HG03469 (cell line): ENCODE results near the gene IP6K1.
"Not testable (repeated sequence)": the region's sequence is repeated elsewhere in the genome, so short reads cannot be mapped to it uniquely, and the experiment has no call there.

Source experiments
- ATAC-seq: cut with Tn5 transposase; IDR thresholded peaks from one replicate; pipeline ENCODE4 v1.9.1; 2021; ENCODE audit warnings: mild to moderate bottlenecking, moderate library complexity, moderate number of reproducible peaks; ENCODE audit not compliant: unreplicated experiment

Gene IP6K1

DNA sequence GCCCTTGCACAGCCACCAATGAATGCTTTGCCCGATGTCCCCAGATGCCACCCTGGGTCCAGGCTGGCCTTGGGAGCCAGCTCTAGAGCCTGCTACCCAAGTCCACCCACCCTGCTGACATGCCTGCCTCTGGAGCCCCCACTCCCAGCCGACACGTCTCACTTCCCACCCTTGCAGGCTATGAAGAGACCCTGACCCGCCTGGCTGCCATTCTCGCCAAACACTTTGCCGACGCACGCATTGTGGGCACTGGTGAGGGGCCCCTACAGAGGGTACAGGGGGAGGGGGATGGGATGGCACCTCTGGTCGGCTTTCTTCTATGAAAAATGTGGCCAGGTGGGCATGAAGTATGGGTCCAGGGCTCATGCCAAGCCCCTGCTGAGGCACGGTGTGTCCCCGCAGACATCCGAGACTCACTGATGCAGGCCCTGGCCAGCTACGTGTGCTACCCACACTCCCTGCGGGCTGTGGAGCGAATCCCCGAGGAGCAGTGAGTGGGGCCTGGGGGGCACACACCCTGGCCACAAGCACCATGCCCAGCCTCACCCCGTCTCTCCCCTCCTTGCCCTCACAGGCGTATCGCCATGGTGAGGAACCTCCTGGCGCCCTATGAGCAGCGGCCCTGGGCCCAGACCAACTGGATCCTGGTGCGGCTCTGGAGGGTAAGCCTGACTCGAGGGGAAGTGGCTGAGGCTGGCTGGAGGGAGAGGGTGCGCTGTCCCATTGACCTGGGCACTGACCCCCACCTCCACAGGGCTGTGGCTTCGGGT is 72.8 kb downstream of the IP6K1 start:
- no peak for ATAC-seq

DNA sequence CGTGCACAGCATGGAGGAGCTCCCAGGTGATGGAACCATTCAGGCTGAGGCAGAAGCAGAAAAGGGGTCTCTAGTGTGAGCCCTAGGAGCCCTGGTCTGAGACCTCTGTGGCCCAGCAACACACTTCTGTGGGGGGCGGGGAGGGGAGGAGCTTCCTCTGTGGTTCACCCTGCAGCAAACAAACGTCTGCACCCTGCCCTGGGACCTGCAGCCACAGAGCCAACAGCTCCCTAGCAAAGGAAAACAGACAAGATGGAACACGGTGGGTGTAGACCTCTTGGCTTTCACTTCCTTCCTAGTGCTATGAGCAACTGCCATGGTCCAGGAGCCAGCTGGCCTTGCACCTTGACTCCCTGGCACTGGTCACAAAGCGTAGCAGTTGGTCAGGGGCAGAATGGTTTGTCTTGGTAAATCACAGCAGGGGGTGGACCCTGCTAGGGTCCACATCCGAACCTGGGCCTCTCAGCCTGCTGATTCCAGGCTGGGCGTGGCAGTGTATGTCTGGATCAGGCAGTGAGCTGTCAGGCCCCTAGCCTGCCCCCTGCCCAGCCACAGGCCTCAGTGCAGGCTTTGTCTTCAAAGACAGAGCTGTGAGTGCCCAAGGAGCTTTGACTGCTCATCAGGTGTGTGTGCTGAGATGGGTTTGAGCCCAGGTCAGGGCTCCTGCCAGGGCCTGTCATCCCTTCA is 73.6 kb downstream of the IP6K1 start:
- no peak for ATAC-seq

DNA sequence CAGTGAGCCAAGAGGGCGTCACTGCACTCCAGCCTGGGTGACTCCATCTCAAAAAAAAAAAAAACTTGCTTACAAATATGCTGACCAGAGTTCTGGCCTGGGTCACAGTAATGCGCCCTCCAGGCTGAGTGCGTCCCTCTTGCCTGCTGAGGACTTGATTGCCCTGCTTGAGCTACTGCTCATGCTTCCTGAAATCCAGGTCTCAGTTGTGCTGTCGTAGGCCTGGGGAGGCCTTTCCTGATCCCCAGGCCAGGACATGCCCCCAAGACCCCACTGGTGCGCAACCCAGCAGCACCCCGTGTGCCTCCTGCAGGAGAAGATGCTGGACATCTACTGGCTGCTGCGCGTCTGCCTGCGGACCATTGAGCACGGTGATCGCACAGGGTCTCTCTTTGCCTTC is 74.2 kb downstream of the IP6K1 start:
- ATAC-seq = no peak

DNA sequence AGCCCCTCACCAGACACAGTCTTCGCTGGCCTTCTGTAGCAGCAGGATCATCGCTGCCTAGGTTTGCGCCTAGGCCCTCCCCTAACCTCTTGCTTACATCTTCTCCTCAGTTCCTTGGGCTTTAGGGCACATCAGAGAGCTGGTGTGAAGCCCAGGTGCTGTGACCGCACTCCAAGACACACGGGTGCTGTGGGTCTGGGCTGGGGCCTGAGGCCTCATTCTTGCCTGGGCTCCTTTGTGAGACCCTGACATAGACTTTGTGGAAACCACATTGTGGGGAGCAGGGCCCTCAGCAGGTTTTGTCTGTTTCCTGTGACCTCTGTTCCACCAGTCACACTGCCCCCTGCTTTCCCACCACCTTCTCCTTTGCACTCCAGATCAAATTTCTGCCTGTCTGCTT is 74.9 kb downstream of the IP6K1 start:
- ATAC-seq = no peak

DNA sequence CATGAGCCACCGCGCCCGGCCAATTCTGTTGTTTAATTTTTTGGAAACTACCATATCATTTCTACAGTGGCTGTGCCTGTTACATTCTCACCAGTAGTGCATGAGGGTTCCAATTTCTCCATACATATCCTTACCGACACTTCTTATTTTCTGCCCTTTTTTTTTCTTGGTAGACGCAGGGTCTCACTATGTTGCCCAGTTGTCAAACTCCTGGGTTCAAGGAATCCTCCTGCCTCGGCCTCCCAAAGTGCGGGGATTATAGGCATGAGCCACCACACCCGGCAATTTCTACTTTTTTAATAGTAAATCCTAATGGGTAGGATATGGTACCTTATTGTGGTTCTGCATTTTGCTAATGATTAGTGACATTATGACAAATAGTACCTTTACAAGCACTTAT is 76.5 kb downstream of the IP6K1 start:
- no peak for ATAC-seq

DNA sequence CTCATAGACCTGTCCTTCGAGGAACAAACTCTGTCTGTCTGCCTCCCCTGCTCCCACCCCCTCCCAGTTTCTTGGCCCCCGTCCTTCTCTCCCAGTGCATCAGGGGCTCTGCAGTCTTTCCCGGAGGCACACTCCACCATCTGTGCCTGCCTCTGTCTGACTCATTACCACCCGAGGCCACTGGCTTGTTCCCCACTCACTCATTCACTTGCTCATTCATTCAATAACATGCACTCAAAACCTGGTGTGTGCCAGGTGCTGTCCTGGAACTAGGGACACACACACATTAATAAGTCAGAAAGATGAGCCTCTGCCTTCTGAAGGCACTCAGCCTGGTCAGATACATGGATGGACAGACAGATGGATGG is 79.2 kb downstream of the IP6K1 start:
- ATAC-seq = no peak

DNA sequence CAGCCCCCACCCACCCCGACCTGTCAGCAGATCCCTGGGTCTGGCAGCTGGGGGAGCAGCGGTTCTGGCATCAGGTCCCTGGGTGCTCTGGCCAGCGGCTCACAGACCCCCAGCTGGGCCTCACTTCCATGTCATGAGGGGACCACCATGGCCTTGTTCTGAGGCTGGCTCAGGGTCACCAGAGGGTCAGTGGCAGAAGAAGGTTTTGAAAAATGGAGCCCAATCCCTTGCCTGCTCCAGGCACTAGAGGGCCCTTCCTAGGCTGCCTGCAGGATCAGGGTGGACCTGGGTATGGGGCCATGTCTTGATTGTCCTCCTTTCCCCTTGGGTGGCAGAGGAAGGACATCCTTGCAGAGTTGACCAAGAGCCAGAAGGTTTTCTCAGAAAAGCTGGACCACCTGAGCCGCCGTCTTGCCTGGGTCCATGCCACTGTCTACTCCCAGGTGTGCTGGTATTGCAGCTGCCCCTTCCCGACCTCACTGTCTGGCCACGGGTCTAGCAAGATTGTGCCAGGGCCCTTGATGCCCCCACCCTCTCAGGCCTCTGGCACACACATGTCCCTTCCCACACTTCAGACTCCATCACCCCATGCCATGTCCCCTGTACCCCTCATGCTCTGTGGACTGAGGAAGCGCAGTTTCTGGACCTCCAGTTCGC is 79.8 kb downstream of the IP6K1 start:
- no peak for ATAC-seq

DNA sequence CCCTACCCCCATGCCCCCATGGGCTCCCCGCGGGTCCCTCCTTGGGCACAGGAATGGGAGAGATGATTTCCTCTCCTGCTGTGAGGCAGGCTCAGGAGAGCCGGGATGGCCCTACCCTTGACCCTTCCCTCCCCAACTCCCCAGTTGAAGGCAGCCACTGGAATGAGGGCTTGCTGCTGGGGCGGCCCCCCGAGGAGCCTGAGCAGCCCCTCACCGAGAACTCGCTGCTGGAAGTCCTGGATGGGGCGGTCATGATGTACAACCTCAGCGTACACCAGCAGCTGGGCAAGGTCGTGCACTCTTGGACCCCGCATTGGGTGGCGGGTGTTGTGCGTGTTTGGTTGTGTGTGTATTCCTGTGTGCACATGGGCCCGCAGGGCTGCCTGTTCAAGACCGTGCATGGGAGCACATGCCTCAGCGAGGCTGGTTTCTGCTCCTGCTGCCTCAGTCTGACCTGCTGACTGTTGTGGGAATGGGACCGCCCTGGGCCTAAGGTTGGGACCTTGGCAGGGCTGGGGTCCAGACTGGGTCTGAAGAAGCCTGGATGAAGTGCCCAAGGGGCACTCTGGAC is 80.9 kb downstream of the IP6K1 start:
- ATAC-seq = no peak

DNA sequence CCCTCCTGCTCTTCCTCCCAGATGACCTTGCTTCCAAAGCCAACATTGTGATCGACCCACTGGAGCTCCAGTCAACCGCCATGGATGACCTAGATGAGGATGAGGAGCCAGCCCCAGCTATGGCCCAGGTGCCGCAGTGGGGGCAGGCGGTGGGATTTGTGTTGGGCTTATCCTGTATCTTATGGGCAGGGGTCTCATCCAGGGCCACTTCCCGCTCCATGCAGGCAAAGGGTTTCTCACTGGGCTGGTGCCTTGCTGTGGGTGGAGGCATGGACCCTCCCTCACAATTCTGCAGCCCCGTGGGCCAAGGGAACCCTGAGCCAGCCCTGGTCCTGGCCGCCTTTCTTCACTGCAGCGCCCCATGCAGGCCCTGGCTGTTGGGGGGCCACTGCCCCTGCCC is 81.7 kb downstream of the IP6K1 start:
- no peak for ATAC-seq

DNA sequence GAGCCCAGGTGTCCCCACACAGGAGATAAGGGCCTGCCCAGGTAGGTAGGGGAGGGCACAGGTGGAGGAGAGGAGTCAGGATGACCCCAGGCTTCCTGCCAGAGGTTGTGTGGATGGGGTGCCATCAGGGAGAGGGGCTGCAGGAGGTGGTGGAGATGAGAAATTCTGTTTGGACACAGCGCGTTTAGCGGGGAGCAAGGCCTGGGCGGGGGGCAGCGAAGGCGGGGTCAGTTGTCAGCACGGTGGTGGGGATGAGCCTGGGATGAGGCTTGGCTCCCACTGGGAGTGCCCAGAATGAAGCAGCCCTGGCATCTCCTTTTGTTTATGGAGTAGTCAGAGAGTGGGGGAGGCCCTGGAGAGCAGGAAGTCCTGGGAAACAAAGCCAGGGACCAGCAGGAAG is 82.4 kb downstream of the IP6K1 start:
- ATAC-seq = no peak

DNA sequence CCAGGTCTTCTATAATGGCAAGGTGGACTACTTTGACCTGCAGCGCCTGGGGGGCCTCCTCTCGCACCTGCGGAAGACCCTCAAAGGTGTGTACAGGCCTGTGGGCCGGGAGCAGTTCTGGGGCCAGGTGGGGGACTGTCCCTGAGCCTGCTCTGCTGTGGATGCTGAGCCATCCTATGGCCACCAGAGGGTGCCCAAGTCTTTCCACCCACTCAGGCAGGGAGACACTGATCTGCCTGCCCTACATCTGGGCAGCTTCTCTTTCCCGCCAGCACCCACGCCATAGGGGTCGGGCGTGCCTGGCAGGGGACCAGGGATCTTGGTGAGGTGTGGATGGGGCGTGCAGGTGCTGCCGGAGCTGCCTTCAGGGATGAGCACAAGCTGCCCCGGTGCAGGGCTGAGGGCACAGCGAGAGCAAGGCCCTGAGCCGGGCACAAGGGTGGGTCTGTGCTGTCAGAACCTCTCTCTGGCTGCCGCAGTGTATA is 82.9 kb downstream of the IP6K1 start:
- no peak for ATAC-seq

DNA sequence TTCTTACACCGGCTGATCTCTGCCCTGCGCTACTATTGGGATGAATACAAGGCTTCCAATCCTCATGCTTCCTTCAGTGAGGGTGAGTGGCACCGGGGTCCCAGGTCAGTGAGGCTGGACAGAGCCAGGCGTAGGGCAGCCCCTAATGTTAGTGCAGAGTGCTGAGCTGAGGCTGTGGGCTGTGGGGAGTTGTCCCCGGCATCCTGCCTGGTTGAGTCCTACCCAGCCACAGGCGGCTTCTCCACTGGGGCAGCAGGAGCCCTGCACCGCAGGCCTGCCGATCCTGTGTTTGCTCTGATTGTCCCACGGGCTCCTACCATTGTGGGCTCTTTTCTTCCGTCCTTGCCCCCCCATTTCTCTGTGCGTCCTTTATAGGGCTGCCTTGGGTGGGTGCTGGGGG is 83.7 kb downstream of the IP6K1 start:
- ATAC-seq = no peak

DNA sequence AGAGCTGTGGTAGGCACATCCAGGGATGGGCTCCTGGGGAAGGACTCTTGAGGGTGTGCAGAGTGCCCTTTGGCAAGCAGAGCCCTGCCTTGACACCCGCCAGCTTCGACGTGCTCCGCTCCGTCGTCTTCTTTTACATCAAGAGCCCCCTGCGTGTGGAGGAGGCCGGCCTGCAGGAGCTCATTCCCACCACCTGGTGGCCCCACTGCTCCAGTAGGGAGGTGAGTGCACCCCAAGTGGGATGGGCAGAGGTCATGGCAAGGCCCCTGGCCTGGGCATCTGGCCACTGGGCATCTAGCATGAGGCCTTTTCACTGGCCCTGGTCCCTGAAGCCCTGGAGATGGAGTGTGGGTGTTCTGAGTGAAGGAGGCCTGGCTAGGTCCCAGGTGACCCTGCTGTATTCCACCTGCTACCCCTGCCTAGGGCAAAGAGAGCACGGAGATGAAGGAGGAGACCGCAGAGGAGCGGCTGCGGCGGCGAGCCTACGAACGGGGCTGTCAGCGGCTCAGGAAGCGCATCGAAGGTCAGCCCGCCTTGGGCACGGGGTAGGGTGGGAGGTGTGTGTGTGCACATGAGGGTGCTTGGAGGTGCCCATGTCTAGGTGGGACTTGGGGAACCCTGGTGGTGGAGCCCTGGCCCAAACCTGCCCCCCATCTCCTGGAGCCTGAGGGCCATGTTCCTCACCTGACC is 84.8 kb downstream of the IP6K1 start:
- ATAC-seq = no peak

DNA sequence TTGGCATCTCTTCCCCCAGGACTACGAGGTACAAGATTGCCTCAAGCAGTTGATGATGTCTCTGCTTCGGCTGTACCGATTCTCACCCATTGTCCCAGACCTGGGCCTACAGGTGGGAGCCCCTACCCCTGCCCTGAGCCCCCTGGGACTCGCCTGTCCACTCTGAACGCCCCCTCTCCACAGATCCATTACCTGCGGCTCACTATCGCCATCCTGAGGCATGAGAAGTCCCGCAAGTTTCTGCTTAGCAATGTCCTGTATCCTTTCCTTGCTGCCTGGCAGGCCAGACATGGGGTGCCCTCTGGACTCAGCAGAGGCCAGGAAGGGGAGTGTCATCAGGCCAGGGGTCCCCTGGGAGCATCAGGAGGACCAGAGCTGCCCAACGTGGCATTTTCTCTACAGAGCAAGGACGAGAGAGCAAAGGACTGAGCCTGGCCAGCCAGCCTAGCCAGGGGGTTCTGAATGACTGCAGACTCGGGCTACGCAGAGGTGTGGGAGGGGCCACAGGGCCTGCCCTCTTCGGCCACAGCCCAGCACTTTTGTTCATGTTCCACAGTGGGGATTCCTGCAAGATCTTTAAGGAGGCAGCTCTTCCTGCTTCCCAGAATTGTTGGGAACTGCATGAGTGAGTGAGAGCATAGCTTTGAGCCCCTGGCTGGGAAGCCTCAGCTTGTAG is 85.8 kb downstream of the IP6K1 start:
- no peak for ATAC-seq

DNA sequence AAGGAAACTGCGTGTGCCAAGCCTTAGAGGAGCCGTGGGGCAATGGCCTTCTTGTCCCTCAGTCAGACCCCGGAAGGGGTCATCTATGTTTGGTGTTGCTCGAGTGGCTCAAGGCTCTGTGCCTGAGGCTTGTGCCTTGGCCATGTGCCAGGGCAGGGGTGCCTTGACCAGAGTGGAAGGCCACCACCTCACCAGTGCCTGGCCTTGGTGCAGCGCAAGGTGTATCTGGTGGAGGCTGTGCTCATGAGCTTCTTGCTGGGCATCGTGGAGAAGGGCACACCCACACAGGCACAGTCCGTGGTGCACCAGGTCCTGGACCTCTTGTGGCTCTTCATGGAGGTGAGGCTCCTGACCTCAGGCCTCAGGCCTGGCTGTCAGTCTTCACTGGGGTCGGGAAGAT is 86.3 kb downstream of the IP6K1 start:
- no peak for ATAC-seq

DNA sequence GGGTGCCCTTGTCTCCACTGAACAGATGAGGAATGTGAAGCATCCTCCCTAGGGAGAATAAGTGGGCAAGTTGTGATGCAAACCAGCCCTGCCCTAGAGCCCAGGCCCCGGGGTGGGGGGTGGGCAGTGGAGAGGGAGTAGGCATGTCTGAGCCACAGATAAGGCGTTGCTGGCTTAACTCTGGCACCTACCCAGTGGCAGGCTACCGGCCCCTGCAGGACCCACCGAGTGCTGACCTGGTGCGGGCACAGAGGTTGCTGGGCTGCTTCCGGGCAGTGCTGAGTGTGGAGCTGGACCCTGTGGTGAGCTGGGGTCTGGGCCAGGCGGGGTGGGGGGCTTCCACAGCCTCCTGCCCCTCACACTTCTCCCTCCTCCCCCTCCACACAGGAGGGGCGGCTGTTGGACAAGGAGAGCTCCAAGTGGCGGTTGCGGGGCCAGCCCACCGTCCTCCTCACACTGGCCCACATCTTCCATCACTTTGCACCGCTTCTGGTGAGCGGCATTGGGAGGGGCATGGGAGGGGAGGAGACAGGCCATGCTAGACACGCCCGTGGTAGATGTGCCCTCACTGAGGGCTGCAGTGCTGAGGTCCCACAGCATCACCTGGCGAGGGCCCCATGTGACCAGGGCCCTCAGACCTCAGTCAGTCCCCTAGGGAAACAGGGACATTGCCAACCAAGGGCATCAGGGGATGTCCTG is 86.9 kb downstream of the IP6K1 start:
- ATAC-seq = no peak

DNA sequence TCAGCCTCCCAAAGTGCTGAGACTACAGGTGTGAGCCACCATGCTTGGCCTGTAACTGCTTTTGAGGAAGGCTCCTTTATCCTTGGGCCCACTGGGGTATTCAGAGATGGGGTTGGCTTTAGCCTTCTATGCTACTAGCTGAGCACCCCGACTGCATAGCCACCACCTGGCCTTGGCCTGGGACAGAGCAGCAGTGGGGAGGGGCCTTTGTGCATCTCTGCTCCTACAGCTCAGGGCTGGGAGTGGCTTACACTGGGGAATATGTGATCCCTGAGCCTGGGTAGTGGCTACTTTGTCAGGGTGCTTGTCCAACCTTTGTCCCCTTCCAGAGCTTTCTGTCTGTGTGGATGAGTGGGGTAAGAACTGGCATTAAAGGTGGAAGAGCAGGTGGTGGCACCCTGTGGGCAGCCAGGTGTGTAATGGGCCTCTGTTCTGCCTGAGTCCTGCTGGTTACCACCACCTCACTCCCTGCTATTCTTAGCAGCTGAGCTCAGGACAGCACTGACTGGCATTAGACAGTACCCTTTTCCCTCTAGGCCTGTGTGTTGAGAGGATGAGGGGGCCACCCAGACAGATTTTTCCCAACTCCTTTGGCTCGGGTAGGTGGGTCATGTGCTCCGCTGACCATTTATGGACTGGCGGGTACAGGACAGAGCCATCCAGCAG is 90.9 kb downstream of the IP6K1 start:
- ATAC-seq = not testable (repeated sequence)

DNA sequence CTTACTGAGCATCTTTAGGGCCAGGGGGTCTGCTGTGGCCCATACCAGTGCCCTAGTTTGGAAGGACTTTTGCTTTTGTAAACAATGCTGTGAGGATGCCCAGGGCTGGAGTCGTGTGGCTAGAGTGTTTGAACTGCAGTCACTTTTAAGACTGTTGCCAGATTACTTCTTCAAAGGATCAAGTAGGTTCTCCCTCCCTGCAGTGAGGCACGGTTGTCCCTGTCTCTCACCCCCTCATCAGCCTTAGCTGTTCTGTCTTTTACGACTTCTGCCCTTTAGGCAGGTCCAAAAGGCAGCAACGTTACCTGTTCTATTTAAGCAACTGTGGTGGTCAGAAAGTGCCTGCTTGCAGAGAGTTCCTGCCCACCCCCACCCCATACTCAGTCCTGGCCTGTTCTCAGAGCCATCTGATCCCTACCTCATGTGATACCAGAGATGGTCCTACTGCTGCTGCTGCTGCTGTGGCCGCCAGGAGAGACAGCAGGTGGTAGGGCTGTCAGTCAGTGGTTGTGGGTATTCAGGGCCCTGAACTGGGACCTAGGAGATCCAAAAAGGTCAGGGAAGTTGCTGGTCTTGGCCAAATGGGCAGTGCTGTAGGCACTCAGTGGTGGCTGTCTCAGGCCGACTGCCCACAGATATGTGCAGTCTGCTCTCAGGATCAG is 91.8 kb downstream of the IP6K1 start:
- ATAC-seq = not testable (repeated sequence)

DNA sequence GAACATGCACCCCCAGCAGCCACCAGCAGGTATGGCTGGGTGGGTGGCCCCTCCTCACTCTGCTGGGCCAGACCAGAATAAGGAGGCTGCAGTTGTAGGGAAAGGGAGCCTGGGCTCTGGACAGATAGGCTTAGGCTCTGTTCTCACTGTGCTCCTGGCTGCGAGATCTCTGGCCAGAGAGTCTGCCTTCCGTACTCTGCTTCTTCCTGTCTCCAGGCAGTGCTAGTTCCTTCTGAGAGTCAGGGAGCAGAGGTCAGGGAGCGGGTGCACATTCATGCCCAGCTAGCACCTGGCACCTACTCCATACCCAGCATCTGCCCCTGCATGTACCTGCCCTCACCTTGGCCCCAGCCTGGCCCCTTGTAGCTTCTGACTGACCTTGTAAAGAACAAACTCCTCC is 94.9 kb downstream of the IP6K1 start:
- ATAC-seq = not testable (repeated sequence)
